Measurements from ENCODE around the gene GDA.
"Not testable (repeated sequence)": the region's sequence is repeated elsewhere in the genome, so short reads cannot be mapped to it uniquely, and the experiment has no call there.

Gene GDA

DNA sequence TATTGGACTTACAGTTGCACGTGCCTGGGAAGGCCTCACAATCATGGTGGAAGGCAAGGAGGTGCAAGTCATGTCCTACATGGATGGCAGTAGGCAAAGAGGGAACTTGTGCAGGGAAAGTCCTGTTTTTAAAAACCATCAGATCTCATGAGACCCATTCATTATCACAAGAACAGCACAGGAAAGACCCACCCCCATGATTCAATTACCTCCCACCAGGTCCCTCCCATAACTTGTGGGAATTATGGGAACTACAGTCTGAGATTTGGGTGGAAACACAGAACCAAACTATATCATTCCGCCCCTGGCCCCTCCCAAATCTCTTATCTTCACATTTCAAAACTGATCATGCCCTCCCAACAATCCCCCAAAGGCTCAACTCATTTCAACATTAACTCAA lies 140.2 kb downstream of the GDA start:
- Histone ChIP-seq H3K9me2 (replicated peaks; ENCODE audit: control insufficient read depth, low read length) (no peaks in the 10 kb centered on the region), H3K4me1 (ENCODE audit: control insufficient read depth, low read length) (no peaks in the 10 kb centered on the region), H3K9me3 (ENCODE audit: control insufficient read depth, insufficient read depth, low read length) (no peaks in the 10 kb centered on the region), H3K27me3 (ENCODE audit: control insufficient read depth, low read length) (no peaks in the 10 kb centered on the region), H3K27ac (ENCODE audit: low read depth, low read length) (no peak overlapping the region), H3K36me3 (ENCODE audit: control insufficient read depth, low read length) (no peaks in the 10 kb centered on the region), H3K4me2 (ENCODE audit: low read length) (no peak overlapping the region), H3K79me2 (ENCODE audit: control insufficient read depth, low read length) (no peaks in the 10 kb centered on the region), H3F3A (ENCODE audit: control insufficient read depth, insufficient read depth) (no peaks in the 10 kb centered on the region), H3K4me3 (ENCODE audit: low read length) (no peak overlapping the region), H4K20me1 (ENCODE audit: control insufficient read depth, insufficient read depth, low read depth, low read length) (no peaks in the 10 kb centered on the region)
- TF ChIP-seq, protein P1, sequence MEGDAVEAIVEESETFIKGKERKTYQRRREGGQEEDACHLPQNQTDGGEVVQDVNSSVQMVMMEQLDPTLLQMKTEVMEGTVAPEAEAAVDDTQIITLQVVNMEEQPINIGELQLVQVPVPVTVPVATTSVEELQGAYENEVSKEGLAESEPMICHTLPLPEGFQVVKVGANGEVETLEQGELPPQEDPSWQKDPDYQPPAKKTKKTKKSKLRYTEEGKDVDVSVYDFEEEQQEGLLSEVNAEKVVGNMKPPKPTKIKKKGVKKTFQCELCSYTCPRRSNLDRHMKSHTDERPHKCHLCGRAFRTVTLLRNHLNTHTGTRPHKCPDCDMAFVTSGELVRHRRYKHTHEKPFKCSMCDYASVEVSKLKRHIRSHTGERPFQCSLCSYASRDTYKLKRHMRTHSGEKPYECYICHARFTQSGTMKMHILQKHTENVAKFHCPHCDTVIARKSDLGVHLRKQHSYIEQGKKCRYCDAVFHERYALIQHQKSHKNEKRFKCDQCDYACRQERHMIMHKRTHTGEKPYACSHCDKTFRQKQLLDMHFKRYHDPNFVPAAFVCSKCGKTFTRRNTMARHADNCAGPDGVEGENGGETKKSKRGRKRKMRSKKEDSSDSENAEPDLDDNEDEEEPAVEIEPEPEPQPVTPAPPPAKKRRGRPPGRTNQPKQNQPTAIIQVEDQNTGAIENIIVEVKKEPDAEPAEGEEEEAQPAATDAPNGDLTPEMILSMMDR (IDR thresholded peaks at IDR 0.05; ENCODE audit: low read depth, low read length, poor library complexity, severe bottlenecking): no peak
- no peak for TF ChIP-seq EZH2phosphoT487 (IDR thresholded peaks at IDR 0.05; ENCODE audit: borderline replicate concordance, low read length)

DNA sequence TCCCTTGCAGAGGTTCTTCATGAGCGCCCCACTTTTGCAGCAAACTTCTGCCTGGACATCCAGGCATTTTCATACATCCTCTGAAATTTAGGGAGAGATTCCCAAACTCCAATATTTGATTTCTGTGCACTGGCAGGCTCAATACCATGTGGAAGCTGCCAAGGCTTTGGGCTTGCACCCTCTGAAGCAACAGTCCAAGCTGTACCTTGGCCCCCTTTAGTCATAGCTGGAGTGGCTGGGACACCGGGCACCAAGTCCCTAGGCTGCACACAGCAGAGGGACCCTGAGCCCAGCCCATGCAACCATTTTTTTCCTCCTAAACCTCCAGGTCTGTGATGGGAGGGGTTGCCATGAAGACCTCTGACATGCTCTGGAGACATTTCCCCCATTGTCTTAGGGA lies 141.1 kb downstream of the GDA start:
- Histone ChIP-seq H3K79me2 (ENCODE audit: control insufficient read depth, low read length) (no peaks in the 10 kb centered on the region), H3K27ac (ENCODE audit: low read depth, low read length) (no peak overlapping the region), H4K20me1 (ENCODE audit: control insufficient read depth, insufficient read depth, low read depth, low read length) (no peaks in the 10 kb centered on the region), H3K9me3 (ENCODE audit: control insufficient read depth, insufficient read depth, low read length) (no peaks in the 10 kb centered on the region), H3K4me1 (ENCODE audit: control insufficient read depth, low read length) (no peaks in the 10 kb centered on the region), H3K27me3 (ENCODE audit: control insufficient read depth, low read length) (no peaks in the 10 kb centered on the region), H3K9me2 (replicated peaks; ENCODE audit: control insufficient read depth, low read length) (no peaks in the 10 kb centered on the region), H3F3A (ENCODE audit: control insufficient read depth, insufficient read depth) (no peaks in the 10 kb centered on the region), H3K36me3 (ENCODE audit: control insufficient read depth, low read length) (no peaks in the 10 kb centered on the region), H3K4me2 (ENCODE audit: low read length) (no peak overlapping the region), H3K4me3 (ENCODE audit: low read length) (no peak overlapping the region)
- no peak for TF ChIP-seq EZH2phosphoT487 (IDR thresholded peaks at IDR 0.05; ENCODE audit: borderline replicate concordance, low read length)
- TF ChIP-seq, protein P1 (IDR thresholded peaks at IDR 0.05; ENCODE audit: low read depth, low read length, poor library complexity, severe bottlenecking): no peak

DNA sequence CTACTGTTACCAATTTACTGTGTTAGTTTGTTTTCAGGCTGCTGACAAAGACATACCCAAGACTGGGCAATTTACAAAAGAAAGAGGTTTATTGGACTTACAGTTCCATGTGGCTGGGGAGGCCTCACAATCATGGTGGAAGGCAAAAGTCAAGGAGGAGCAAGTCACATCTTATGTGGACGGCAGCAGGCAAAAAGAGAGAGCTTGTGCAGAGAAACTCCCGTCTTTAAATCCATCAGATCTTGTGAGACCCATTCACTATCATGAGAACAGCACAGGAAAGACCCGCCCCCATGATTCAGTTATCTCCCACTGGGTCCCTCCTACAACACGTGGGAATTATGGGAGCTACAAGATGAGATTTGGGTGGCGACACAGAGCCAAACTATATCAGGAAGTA lies 142.3 kb downstream of the GDA start:
- not testable (repeated sequence) for H3K9me3 ChIP-seq (ENCODE audit: control insufficient read depth, insufficient read depth, low read length); H3K36me3 ChIP-seq (ENCODE audit: control insufficient read depth, low read length); H3K27me3 ChIP-seq (ENCODE audit: control insufficient read depth, low read length); H3K79me2 ChIP-seq (ENCODE audit: control insufficient read depth, low read length); H3K4me2 ChIP-seq (ENCODE audit: low read length); H4K20me1 ChIP-seq (ENCODE audit: control insufficient read depth, insufficient read depth, low read depth, low read length); H3K4me1 ChIP-seq (ENCODE audit: control insufficient read depth, low read length); H3K27ac ChIP-seq (ENCODE audit: low read depth, low read length); H3K4me3 ChIP-seq (ENCODE audit: low read length); H3K9me2 ChIP-seq (replicated peaks; ENCODE audit: control insufficient read depth, low read length); H3F3A ChIP-seq (ENCODE audit: control insufficient read depth, insufficient read depth)

DNA sequence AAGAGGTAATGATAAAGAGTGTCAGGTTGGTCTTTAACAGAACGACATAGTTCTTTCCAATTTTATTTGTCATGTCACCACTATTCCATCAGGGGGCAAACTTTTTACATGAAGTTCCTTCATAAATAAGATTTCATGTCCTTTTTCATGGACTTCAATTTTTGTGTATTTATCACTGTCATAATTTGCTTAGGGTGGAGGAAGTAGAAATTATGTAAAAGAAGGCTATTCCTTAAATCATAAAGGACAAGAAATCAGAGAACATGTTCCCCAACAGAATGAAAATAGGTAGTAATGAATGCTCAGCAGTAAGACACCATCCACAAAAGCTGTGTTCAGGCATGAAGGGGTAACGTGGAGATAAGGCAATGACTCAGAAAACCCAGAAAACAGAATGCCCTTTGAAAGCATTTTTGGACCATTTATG lies 143.0 kb downstream of the GDA start:
- no peak for TF ChIP-seq EZH2phosphoT487 (IDR thresholded peaks at IDR 0.05; ENCODE audit: borderline replicate concordance, low read length)
- TF ChIP-seq, protein P1 (IDR thresholded peaks at IDR 0.05; ENCODE audit: low read depth, low read length, poor library complexity, severe bottlenecking): peak; percentile 42
- H3K4me2 ChIP-seq (ENCODE audit: low read length): no peak overlapping the region

More for the DNA sequence above, 143.0 kb downstream of the GDA start:
- H3K27me3 ChIP-seq (ENCODE audit: control insufficient read depth, low read length): no peaks in the 10 kb centered on the region
- no peaks in the 10 kb centered on the region for H4K20me1 ChIP-seq (ENCODE audit: control insufficient read depth, insufficient read depth, low read depth, low read length)
- H3K9me2 ChIP-seq (replicated peaks; ENCODE audit: control insufficient read depth, low read length): no peaks in the 10 kb centered on the region
- H3K27ac ChIP-seq (ENCODE audit: low read depth, low read length): no peak overlapping the region
- no peaks in the 10 kb centered on the region for H3K4me1 ChIP-seq (ENCODE audit: control insufficient read depth, low read length)
- H3K9me3 ChIP-seq (ENCODE audit: control insufficient read depth, insufficient read depth, low read length): no peaks in the 10 kb centered on the region
- no peaks in the 10 kb centered on the region for H3F3A ChIP-seq (ENCODE audit: control insufficient read depth, insufficient read depth)
- H3K4me3 ChIP-seq (ENCODE audit: low read length): no peak overlapping the region
- H3K79me2 ChIP-seq (ENCODE audit: control insufficient read depth, low read length): no peaks in the 10 kb centered on the region
- H3K36me3 ChIP-seq (ENCODE audit: control insufficient read depth, low read length): no peaks in the 10 kb centered on the region

Measured in DOHH2 (cell line).